GM06990 (cell line): ENCODE data around the gene KASH5.

Source experiments
- DNase-seq: peaks from one replicate; pipeline ENCODE4 v3.0.0-alpha.2; 2011; ENCODE audit not compliant: insufficient read length; ENCODE audit errors: extremely low read depth
- H3K27me3 ChIP-seq: replicated peaks from 2 replicates; pipeline ENCODE4 v1.6.0; 2011; ENCODE audit warnings: low read length; ENCODE audit not compliant: control insufficient read depth, insufficient read depth
- H3K36me3 ChIP-seq: 2 replicates; pipeline ENCODE4 v1.5.1; 2011; ENCODE audit warnings: low read length; ENCODE audit not compliant: control insufficient read depth, insufficient read depth
- H3K4me3 ChIP-seq: replicated peaks from 2 replicates; pipeline ENCODE4 v1.5.1; 2011; ENCODE audit warnings: low read depth, mild to moderate bottlenecking, control low read depth, low read length
- CTCF ChIP-seq: IDR thresholded peaks from 2 replicates; pipeline ENCODE4 v1.5.1; 2011; ENCODE audit warnings: low read length, control low read depth, mild to moderate bottlenecking, inconsistent platforms; ENCODE audit not compliant: insufficient read depth, poor library complexity, severe bottlenecking

The KASH5 gene

GRCh38 chr19:49447485-49448431 lies 59.7 kb downstream of the KASH5 start:
- H3K36me3 ChIP-seq: peaks cover 11% of the 10 kb centered on the region
- H3K27me3 ChIP-seq: no peaks in the 10 kb centered on the region
- DNase-seq: no peak
- TF ChIP-seq CTCF: no peak
- no peak overlapping the region for H3K4me3 ChIP-seq

- no peak for DNase-seq
- H3K36me3 ChIP-seq: peaks cover 11% of the 10 kb centered on the region
- no peaks in the 10 kb centered on the region for H3K27me3 ChIP-seq
- no peak for TF ChIP-seq CTCF
- no peak overlapping the region for H3K4me3 ChIP-seq
Observed at GRCh38 chr19:49448432-49448786, 60.4 kb downstream of the KASH5 start.

- peak overlapping the region; percentile 84 for H3K4me3 ChIP-seq
- no peak for DNase-seq
- H3K27me3 ChIP-seq: no peaks in the 10 kb centered on the region
- no peak for TF ChIP-seq CTCF
- H3K36me3 ChIP-seq: peaks cover 11% of the 10 kb centered on the region
Observed at GRCh38 chr19:49450405-49450804, 62.4 kb downstream of the KASH5 start.

- Histone ChIP-seq H3K4me3 (peak within 1 kb of the TSS; percentile 86), H3K27me3 (no peaks in the 10 kb centered on the region), H3K36me3 (peaks cover 11% of the 10 kb centered on the region)
- no peak for TF ChIP-seq CTCF
- DNase-seq: peak; percentile 81
Observed at GRCh38 chr19:49451430-49452181, 63.6 kb downstream of the KASH5 start, which contains the start of gene PIH1D1. Gene PIH1D1, minus strand, starts transcription at chr19:49451814. Its CDS starts 240 bp downstream, at chr19:49451574.

- no peak for TF ChIP-seq CTCF
- DNase-seq: peak; percentile 99
- no peaks in the 10 kb centered on the region for H3K27me3 ChIP-seq
- peak within 1 kb of the TSS; percentile 86 for H3K4me3 ChIP-seq
- H3K36me3 ChIP-seq: peaks cover 5% of the 10 kb centered on the region
Observed at GRCh38 chr19:49453013-49453756, 65.1 kb downstream of the KASH5 start, which contains the start of gene ALDH16A1. Gene ALDH16A1, plus strand, starts transcription at chr19:49453225. Its CDS starts 107 bp downstream, at chr19:49453332.
